HG03108 (cell line): ENCODE results near the gene HS2ST1.
"Not testable (repeated sequence)": the region's sequence is repeated elsewhere in the genome, so short reads cannot be mapped to it uniquely, and the experiment has no call there.

Experiments used
- ATAC-seq: cut with Tn5 transposase; IDR thresholded peaks from one replicate; pipeline ENCODE4 v1.9.1; 2021; ENCODE audit warnings: moderate library complexity; ENCODE audit not compliant: unreplicated experiment

HS2ST1 gene

DNA sequence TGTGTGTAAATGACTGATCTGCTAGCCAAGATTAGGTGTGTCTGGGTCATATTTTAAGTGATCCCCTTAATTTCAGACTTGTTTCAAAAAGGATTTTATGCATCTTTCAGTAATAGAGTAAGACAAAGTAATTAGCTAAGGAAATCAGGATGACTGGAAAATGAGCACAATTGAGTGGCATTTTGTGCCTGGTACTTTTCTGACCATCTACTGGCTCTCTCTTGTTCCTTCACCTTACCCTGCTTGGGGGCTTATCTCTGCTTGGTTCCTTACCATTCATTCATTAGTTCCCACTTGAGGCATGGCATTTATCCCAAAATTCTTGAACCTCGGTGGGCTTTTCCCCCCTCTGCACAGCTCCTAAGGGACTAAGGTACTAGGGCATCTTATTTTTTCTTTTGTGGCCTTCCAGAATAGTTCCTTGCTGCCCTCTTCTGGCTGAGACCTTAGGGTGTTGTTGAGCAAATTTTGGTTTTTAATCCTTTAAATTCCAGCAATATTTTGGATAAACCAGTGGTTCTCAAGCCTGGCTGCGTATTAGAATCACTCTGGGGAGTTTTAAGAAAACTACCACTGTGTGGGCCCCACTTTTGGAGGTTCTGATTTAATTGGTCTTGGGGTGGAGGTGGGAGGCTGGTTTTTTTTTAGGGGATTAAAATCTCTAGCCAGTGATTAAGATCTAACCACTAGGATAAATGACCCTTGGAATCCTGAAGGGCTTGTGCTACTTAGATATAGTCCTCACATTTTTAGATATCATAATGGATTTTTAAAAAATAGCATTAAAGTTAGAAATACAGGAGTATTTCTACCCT is 50.8 kb downstream of the HS2ST1 start:
- ATAC-seq: no peak

DNA sequence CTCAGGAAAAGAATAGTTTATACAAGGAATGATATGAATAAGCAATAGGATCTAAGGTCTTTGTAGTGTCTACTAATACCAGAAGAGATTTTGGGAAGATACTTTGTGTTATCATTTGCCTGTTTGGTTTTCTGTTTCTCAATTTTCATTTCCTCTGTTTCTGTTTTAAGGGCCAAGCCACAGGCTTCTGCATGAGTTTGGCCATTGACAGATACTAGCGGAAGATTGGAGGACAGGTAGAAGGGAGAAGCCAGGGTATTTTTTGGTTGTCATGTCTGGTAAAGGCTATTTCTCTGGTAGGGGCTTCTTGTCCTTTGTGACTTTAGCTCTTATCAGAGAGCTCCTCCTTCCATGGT is 51.4 kb downstream of the HS2ST1 start:
- ATAC-seq: peak; percentile 69

DNA sequence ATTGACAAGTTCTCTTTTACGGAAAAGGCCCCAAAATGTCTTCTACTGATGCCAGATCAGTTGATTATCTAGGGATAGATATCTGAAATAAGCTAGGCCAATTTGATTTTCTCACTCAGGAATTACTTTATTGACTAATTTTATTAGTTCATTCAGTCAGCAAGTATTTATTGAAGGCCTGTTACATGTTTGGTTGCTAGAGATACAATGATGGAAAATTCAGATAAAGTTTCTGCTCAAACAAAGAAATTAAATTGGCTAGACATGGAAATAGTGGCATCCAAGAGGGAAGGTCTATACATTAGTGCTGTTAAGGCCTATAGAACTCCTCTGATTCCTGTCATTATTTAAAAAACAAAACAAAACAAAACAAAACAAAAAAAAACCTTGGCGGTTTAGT is 56.5 kb downstream of the HS2ST1 start:
- ATAC-seq: no peak

DNA sequence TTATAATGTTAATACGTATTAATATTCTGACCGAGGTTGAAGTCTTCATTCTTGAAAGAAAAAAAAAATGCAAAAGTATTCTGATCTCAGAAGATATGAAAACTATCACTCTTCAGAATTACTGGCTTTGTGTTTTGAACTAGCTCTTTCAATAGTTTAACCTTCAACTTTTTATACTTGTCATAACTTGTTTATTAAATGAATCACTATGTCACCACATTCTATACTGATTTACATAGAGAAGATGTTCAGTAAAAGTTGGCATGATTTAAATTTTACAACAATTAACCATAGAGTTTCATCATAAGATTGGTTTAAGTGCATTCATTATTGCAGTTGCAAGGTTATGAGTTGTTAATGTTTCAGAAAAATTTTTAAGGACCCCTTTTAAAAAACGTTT is 57.3 kb downstream of the HS2ST1 start:
- ATAC-seq: no peak

DNA sequence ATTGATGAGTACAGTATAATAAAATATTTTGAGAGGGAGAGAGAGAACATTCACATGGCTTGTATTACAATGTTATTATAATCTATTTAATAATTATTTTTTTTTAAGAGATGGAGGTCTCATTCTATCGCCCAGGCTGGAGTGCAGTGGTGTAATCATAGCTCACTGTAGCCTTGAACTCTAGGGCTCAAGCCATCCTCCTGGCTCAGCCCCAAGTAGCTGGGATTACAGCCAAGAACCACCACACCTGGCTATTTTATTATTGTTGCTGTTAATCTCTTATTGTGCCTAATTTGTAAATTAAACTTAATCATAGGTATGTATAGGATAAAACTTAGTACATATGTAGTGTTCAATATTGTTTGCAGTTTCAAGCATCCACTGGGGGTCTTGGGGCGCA is 57.8 kb downstream of the HS2ST1 start:
- ATAC-seq: no peak

DNA sequence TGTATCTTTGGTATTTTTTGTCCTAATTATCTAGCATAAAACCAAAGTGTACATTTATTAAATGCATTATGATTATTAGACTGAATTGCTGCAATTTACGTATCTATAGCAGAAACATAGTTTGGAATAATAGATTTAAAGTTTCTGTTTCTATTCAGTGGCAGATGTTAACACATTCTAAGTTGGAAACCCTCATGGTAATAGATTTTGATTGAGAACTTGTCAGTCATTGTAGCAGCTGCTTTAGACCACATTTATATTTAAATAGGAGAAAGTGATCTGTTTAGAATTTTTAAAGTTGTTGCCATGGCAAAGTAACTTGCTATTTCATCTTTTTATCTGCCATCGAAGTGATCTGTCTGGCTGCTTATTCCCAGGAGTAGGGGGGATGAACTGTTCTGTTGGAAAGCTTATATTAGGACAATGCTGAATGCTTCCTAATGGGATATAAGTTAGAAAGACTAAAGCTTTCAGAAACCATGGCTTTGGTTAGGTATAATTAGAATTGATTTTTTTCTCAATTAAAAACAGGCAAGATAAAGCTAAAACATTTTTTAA is 61.6 kb downstream of the HS2ST1 start:
- ATAC-seq: no peak

DNA sequence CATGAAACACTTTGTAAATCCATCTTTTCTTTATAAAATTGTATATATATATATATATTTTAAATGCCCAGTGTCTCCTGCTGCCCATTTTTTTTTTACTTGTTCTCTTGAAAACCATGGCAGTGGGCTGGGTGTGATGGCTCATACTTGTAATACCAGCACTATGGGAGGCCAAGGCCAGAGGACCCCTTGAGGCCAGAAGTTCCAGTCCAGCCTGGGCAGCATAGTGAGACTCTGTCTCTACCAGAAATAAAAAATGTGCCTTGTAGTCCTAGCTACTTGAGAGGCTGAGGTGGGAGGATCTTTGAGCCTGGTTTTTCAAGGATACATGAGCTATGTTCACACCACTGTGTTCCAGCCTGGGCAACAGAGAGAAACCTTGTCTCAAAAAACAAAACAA is 62.2 kb downstream of the HS2ST1 start:
- no peak for ATAC-seq

DNA sequence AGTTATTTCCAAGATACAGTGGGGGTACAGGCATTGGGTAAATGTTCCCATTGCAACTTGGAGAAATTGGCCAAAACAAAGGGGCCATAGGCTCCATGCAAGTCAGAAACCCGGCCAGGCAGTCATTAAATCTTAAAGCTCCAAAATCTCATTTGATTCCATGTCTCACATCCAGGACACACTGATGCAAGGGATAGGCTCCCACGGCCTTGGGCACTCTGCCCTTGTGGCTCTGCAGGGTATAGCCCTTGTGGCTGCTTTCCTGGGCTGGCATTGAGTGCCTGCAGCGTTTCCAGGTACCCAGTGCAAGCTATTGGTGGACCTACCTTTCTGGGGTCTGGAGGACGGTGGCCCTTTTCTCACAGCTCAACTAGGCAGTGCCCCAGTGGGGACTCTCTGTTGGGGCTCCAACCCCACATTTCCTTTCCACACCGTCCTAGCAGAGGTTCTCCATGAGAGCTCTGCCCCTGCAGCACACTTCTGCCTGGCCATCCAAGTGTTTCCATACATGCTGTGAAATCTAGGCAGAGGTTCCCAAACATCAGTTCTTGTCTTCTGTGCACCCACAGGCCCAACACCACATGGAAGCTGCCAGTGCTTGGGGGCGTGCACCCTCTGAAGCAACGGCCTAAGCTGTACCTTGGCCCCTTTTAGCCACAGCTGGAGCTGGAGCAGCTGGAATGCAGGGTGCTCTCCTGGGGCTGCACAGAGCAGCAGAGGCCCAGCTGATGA is 67.2 kb downstream of the HS2ST1 start:
- ATAC-seq: no peak

DNA sequence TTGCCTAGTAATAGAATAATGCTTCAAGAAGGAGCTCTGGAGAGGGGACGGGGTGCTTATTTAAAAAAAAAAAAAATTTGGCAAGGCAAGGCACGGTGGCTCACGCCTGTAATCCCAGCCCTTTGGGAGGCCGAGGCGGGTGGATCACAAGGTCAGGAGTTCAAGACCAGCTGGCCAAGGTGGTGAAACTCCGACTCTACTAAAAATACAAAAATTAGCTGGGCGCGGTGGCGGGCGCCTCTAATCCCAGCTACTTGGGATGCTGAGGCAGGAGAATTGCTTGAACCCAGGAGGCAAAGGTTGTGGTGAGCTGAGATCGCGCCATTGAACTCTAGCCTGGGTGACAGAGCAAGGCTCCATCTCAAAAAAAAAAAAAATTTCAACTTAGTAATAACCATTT is 69.2 kb downstream of the HS2ST1 start:
- not testable (repeated sequence) for ATAC-seq

DNA sequence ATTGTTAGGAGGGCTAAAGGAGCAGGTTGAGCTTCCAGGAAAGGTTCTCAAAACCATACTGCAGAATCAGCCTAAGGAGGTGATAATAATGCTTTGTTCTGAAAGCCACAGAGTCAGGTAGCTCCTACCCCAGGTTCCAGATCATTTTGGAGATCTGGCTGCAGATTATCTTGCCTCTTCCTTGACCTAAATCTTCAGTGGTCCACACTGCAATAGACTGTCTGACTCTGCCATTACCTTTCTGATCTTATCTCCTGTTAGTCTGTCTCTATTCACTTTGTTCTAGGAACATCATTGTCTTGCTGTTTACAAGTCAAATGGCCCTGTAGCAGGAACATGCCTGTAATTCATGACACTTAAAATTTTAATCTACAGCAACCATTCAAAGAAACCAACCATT is 73.0 kb downstream of the HS2ST1 start:
- no peak for ATAC-seq

DNA sequence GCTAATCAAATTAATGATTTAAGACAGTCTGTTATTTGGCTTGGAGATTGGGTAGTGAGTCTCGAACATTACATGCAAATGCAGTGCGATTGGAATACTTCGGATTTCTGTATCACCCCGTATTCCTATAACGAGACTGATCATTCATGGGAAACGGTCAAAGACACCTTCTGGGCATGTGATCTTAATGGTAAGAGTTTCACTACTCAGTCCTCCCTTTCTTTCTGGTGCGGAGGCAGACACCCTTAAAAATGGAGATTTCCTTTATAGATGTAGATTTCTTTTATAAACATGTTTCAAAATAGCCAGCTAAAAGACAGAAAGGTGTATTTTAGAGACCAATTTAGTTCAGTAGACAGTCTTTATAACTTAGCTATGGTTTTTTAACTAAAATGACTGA is 74.4 kb downstream of the HS2ST1 start:
- ATAC-seq: no peak

DNA sequence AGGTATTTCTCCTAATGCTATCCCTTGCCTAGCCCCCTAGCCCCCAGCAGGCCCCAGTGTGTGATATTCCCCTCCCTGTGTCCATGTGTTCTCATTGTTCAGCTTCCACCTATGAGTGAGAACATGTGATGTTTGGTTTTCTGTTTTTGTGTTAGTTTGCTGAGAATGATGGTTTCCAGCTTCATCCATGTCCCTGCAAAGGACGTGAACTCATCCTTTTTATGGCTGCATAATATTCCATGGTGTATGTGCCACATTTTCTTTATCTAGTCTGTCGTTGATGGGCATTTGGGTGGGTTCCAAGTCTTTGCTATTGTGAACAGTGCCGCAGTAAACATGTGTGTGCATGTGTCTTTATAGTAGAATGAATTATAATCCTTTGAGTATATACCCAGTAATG is 75.3 kb downstream of the HS2ST1 start:
- not testable (repeated sequence) for ATAC-seq

DNA sequence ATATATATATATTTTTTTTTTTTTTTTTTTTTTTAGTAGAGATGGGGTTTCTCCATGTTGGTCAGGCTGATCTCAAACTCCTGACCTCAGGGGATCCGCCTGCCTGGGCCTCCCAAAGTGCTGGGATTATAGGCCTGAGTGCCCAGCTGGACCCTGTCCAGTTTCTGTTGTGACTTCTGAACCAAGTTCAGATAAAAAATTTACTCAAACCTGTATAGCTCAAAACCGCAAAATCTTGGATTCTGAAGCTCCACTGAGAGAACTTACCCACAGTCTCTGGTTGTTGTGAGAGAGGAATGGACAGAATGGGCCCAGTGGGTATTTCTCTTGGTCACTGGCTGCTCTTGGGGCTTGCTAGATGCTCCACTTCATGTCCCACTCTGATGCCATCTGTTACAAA is 76.4 kb downstream of the HS2ST1 start:
- ATAC-seq: no peak

DNA sequence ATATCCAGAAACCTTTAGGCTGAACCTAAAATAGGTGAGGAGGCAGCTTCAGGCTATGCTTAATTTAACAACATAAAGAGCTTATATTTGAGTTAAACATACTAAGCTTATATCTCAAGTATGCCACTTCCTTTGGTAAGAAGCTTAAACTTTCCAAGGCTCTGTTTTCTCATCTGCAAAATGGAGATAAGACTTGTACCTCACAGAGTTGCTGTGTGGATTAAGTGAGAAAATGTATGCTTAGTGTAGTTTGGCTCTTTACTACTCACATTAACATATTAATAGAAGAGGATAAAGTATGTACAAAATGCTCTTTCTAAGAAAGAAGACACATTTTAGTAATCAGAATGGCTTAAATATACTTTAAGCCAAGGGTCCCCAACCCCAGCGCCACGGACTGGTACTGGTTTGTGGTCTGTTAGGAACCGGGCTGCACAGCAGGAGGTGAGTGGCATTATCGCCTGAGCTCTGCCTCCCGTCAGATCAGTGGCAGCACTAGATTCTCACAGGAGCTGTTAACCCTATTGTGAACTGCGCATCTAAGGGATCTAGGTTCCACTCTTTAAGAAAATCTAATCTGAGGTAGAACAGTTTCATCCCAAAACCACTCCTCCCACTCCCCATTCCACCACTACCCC is 77.2 kb downstream of the HS2ST1 start:
- ATAC-seq: no peak

DNA sequence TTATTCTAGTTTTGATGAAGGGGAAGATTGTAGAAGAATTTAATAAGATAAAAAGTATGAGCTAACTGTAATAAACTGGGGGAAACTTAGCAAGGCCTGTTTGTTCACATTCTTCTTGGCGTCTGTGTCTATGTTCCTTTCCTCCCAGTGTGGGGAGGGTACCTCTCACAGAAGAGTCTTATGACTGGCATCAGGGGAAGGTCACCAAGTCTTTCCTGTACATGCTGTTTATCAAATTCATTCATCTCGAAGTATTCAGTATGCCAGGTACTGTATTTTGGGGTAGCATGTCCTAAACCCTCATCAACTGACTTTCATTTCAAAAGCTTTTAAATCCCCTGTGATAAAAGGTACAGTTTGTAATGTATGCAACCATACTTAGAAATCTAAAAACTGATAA is 78.4 kb downstream of the HS2ST1 start:
- ATAC-seq: no peak

DNA sequence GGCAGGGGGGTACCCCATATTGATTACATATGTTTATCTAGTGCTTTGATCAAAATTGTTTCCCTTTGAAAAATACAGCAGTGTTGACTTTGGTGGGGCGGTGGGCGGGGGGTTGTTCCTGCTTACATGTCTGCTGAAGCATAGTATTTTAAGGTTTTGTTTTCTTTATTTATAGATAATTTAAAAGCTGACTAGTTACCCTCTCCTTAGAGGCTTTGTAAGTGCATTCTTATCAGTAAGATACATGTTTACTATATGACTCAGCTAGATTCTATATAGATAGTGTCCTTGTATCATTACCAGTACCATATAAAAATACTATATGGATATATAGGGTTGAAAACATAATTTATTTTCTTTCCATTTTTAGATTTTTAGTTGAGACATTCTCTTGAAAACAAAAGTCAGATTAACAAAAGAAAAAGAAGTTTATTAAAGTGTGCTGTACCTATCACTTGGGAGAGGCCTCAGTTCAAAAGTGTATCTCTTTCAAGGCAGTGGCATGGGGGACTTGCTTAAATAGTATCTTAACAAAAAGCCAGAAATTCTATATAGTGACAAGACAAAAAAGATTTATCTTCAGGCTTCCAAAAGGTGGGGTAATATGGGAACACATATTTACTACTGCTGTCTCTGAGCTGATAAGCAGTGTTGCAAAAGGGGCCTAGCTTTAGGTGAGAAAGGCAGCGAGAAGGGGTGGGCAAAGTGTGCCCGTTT is 79.0 kb downstream of the HS2ST1 start:
- no peak for ATAC-seq

DNA sequence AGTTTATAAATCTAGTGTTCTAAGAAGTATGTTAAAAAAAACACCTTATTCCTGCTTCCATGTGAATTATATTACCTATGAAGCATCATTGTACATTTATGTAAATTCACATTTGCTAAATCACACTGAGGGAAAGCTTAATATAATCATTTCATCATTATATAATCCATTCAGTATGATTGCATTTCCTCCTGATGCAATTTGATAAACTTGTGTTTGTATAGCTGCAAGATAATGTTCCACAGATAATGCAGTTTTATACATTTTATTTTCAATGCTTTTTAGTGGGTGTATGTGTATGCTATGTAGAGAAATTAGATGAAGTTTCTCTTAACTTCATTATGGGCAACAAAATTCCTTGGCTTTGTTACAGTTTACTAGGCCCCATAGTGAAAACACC is 79.6 kb downstream of the HS2ST1 start:
- no peak for ATAC-seq

DNA sequence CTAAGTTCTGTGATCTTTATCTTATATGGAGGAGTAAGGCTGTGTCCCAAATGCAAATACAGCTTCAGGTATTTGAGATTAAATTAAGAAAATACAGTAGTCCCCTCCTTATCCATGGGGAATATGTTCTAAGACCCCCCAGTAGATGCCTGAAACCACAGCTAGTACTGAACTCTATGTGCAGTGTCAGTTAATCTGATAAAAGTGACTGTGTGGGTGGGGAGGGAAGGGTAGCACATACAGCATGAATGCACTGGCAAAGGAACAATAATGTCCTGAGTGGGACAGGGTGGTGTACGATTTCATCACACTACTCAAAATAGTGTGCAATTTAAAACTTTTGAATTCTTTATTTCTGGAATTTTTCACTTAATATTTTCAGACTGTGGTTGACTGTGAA is 83.1 kb downstream of the HS2ST1 start:
- no peak for ATAC-seq

DNA sequence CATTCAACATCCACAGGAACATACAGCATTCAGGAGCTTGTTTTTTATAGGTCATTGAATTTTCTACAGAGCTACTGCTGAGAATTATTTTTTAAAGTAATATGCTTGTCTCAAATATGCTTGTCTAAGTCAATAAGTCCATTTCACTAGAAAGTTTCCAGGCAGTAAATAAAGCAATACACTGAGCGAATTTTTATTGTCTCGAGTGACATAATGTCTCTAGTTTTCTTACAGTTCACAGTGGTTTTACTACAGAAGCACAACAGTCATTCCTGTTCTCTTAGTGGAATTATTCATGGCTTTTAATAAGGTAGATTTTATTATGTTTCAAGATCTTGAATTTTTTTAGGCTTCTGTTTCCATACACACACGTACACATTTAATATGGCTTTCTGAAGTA is 83.8 kb downstream of the HS2ST1 start:
- no peak for ATAC-seq

DNA sequence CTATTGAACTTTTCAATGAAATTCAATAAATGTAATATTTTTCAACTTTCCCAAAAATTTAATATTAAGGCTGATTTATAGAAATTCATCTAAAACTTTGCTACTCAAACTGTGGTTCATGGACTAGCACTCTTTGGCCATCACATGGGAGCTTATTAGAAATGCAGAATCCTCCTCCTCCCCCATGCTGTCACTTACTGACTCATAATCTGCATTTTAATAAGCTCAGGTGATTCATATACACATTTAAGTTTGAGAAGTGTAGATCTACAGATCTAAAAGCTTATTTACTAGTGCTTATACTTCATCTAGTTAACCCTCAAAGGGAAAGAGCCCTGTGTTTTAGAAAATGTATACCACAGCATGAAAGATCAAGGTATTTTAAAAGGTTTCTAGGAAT is 84.3 kb downstream of the HS2ST1 start:
- ATAC-seq: no peak

DNA sequence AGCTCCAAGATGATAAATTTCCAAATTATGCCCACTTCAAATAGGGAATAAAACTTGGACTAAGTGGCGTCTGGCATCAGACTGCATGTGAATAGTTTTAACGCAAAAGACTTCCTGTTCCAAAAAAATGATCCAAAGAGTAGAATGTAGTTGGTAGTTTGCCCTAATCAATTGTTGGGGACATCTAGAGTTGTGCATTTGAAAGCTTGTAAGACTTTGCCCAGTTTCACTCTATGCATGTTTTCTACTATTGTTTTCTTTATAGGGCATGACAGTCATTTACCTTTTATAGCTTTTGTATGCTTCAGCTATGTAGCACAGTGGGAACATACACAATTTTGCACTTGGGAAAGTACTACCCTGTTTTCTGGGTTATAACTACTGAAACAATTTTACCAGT is 86.0 kb downstream of the HS2ST1 start:
- no peak for ATAC-seq
